Breast epithelium (tissue), 4 donors: ENCODE data around the gene HNRNPL. TPM values are rescaled to one million over a fixed set of nuclear protein-coding genes. Genes with fewer than 3 reads are reported as not detected.
"Not testable (repeated sequence)": the region's sequence is repeated elsewhere in the genome, so short reads cannot be mapped to it uniquely, and the experiment has no call there.

Source experiments
- DNase-seq, 2 donors: peaks; one replicate each; pipeline ENCODE4 v3.0.0-alpha.2; 2019; ENCODE audit warnings: low spot score in 2 of 2
- H3K27ac ChIP-seq, 2 donors: fragments of 200-600 bp; sonication (generic) in 1 of 2; one replicate each; pipeline ENCODE4 v1.5.1; 2016 to 2019; ENCODE audit warnings: mild to moderate bottlenecking in 1 of 2
- H3K27me3 ChIP-seq, 2 donors: fragments of 200-600 bp; sonication (generic) in 1 of 2; one replicate each; pipeline versions ENCODE4 v1.5.1 to v1.6.0; 2017 to 2019; ENCODE audit warnings: control low read depth in 1 of 2, mild to moderate bottlenecking in 1 of 2
- H3K36me3 ChIP-seq: fragments of 200-600 bp; one replicate; pipeline ENCODE4 v1.5.1; 2019
- H3K4me1 ChIP-seq, 2 donors: fragments of 200-600 bp; sonication (generic); one replicate each; pipeline ENCODE4 v1.5.1; 2016 to 2019; ENCODE audit warnings: control low read depth in 1 of 2
- H3K4me3 ChIP-seq, 3 donors: fragments of 200-600 bp; sonication (generic); 1 replicate in 2 of 3; 2 replicates in 1 of 3; pipeline ENCODE4 v1.5.1; 2016 to 2019; ENCODE audit warnings: mild to moderate bottlenecking in 3 of 3, moderate library complexity in 2 of 3
- H3K9me3 ChIP-seq, 2 donors: fragments of 200-600 bp; sonication (generic) in 1 of 2; one replicate each; pipeline ENCODE4 v1.5.1; 2016 to 2019; ENCODE audit warnings: control low read depth in 1 of 2
- CTCF ChIP-seq, 3 donors: fragments of 450-650 bp; IDR thresholded peaks; one replicate each; pipeline ENCODE4 v1.5.1; 2016 to 2017; ENCODE audit warnings: antibody characterized with exemption in 3 of 3, mild to moderate bottlenecking in 3 of 3, moderate library complexity in 3 of 3
- POLR2A ChIP-seq: fragments of 450-650 bp; IDR thresholded peaks from one replicate; pipeline ENCODE4 v1.6.1; 2016; ENCODE audit warnings: antibody characterized with exemption, mild to moderate bottlenecking, moderate library complexity
- POLR2AphosphoS5 ChIP-seq, 3 donors: sonication (generic); formaldehyde crosslinking; IDR thresholded peaks; one replicate each; pipeline ENCODE4 v1.6.1; 2017; ENCODE audit warnings: antibody characterized with exemption in 3 of 3
- intact Hi-C: fragments of 100-400 bp; cut with DNase I; formaldehyde crosslinking; loops from one replicate; pipeline ENCODE4 v1.15.1; 2023; ENCODE audit warnings: low total_unique reads
- total RNA-seq, 3 donors: library from RNA; depleted of rRNA; stranded (reverse); fragments of >200 nt; gene quantifications; one replicate each; pipeline ENCODE4 v1.1.0, GENCODE V29; 2016

HNRNPL gene
- total RNA-seq, 3 donors from 2014 or later: 164 to 193 (median 168) TPM

DNA sequence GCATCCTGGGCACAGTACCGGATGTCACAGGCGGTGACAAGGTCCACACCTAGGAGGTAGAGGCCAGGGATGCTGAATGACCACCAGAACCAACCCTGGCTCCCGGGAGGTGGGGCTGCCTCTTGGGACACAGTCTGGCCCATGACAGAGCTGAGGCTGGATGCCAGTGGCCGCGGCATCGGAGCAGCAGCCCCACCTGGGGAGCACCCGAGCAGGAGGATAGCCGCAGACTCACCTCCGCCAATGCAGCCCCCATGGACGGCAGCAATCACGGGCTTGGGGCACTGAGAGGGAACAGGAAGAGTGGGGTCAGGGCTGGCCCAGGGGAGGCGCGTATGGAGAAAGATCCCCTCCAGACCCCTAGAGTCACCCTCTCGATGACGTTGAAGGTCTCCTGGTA is 32.7 kb downstream of the HNRNPL start:
- Histone ChIP-seq H3K27me3 (no peaks in the 10 kb centered on the region), H3K4me3 (no peak overlapping the region), H3K9me3 (no peaks in the 10 kb centered on the region), H3K36me3 (peaks cover 5% of the 10 kb centered on the region), H3K4me1 (no peaks in the 10 kb centered on the region), H3K27ac (no peak overlapping the region)
- no peak for DNase-seq
- intact Hi-C loops: no loop called here
- TF ChIP-seq POLR2AphosphoS5 (IDR thresholded peaks at IDR 0.05) (no peak), CTCF (IDR thresholded peaks at IDR 0.05) (no peak), POLR2A (no peak)

- TF ChIP-seq POLR2AphosphoS5 (IDR thresholded peaks at IDR 0.05): no peak
- TF ChIP-seq POLR2A: no peak
- no peak for TF ChIP-seq CTCF (IDR thresholded peaks at IDR 0.05)
- DNase-seq: no peak
These were observed 33.5 kb downstream of the HNRNPL start for GRCh38 chr19:38816131-38816750.

GRCh38 chr19:38815059-38816001 is 34.5 kb downstream of the HNRNPL start:
- no peak for TF ChIP-seq POLR2A
- TF ChIP-seq POLR2AphosphoS5 (IDR thresholded peaks at IDR 0.05): no peak

More at GRCh38 chr19:38816131-38816750, 33.5 kb downstream of the HNRNPL start:
- H3K9me3 ChIP-seq: no peaks in the 10 kb centered on the region
- H3K27ac ChIP-seq: no peak overlapping the region
- peaks cover 5% of the 10 kb centered on the region for H3K36me3 ChIP-seq
- no peaks in the 10 kb centered on the region for H3K27me3 ChIP-seq
- no peak overlapping the region for H3K4me3 ChIP-seq
- no peaks in the 10 kb centered on the region for H3K4me1 ChIP-seq
- intact Hi-C loops: no loop called here

GRCh38 chr19:38813932-38814331 is 35.9 kb downstream of the HNRNPL start:
- H3K27me3 ChIP-seq, H3K27ac ChIP-seq, H3K4me1 ChIP-seq, intact Hi-C loops, H3K36me3 ChIP-seq, H3K9me3 ChIP-seq, H3K4me3 ChIP-seq, DNase-seq: not testable (repeated sequence)

More at GRCh38 chr19:38815059-38816001, 34.5 kb downstream of the HNRNPL start:
- H3K27me3 ChIP-seq: no peaks in the 10 kb centered on the region
- H3K9me3 ChIP-seq: no peaks in the 10 kb centered on the region
- DNase-seq: no peak
- intact Hi-C loops: no loop called here
- H3K4me3 ChIP-seq: no peak overlapping the region
- peaks cover 5% of the 10 kb centered on the region for H3K36me3 ChIP-seq
- no peaks in the 10 kb centered on the region for H3K4me1 ChIP-seq
- no peak overlapping the region for H3K27ac ChIP-seq

DNA sequence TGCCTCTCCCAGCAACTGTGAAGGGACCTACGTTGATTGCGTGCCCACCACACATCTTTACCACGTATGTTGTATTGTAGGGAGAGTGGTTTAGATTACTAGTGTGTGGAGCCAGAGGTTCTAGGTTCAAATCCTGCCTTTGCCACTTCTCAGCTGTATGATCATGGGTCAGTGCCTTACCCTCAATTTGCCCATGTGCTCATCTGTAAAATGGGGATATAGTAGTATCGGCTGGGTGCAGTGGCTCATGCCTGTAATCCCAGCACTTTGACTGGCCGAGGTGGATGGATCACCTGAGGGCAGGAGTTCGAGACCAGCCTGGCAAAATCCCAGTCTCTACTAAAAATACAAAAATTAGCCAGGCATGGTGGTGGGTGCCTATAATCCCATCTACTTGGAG is 36.5 kb downstream of the HNRNPL start:
- Histone ChIP-seq H3K27me3 (no peaks in the 10 kb centered on the region), H3K27ac (no peak overlapping the region), H3K36me3 (peaks cover 5% of the 10 kb centered on the region), H3K4me1 (no peaks in the 10 kb centered on the region), H3K4me3 (no peak overlapping the region), H3K9me3 (no peaks in the 10 kb centered on the region)
- TF ChIP-seq POLR2AphosphoS5 (IDR thresholded peaks at IDR 0.05) (no peak), POLR2A (no peak), CTCF (IDR thresholded peaks at IDR 0.05) (no peak)
- intact Hi-C loops: no loop called here
- DNase-seq: no peak

- Histone ChIP-seq H3K36me3 (peaks cover 5% of the 10 kb centered on the region), H3K4me3 (no peak within 1 kb of the TSS), H3K9me3 (no peaks in the 10 kb centered on the region), H3K27me3 (no peaks in the 10 kb centered on the region), H3K4me1 (no peaks in the 10 kb centered on the region), H3K27ac (no peak within 1 kb of the TSS)
- DNase-seq: no peak
- TF ChIP-seq POLR2A: no peak
- no peak for TF ChIP-seq CTCF (IDR thresholded peaks at IDR 0.05)
- intact Hi-C loops: no loop called here
These were observed 36.9 kb downstream of the HNRNPL start, which contains the start of gene LGALS4 for GRCh38 chr19:38812841-38813320. TSS of gene LGALS4 (minus strand) at chr19:38812945. CDS start at chr19:38812886, 59 bp downstream.
